ENCODE data around the gene PRRX2.

DNA sequence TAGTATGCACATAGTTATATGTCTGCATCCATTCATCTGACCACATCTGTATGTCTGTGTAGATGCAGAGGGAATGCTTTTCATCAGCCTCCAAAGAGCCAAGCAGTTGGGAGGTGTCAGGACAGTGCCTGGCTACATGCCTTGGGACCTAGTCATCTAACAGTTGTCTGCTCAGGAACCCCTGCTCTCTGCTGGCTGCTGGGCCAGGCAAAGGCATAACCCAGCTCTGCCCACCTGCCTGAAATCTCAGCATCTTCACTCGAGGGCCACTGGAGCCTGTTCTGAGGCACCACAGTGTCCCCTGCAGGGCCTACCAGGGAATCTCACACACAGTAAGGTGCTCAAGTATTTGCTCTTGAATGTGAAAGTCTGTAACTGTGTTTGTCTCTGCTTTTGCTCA lies 48.3 kb upstream of the PRRX2 start:
- TF ChIP-seq FOXA1 (IDR thresholded peaks at IDR 0.05), result no peak
- TF ChIP-seq SP1 (IDR thresholded peaks at IDR 0.05), result no peak
- no peak for TF ChIP-seq CTBP1 (IDR thresholded peaks at IDR 0.05; ENCODE audit: borderline replicate concordance)
- TF ChIP-seq FOXM1 (IDR thresholded peaks at IDR 0.05; ENCODE audit: borderline replicate concordance), result no peak
